ENCODE measurements around the gene MORF4L1. TPM values are rescaled to one million over a fixed set of nuclear protein-coding genes. Genes with fewer than 3 reads are reported as not detected.
A peak's percentile ranks its signal among the peaks of the same experiment; 100 is the strongest.

The MORF4L1 gene
- total RNA-seq, 1 donor from 2014 or later, result 398 TPM

DNA sequence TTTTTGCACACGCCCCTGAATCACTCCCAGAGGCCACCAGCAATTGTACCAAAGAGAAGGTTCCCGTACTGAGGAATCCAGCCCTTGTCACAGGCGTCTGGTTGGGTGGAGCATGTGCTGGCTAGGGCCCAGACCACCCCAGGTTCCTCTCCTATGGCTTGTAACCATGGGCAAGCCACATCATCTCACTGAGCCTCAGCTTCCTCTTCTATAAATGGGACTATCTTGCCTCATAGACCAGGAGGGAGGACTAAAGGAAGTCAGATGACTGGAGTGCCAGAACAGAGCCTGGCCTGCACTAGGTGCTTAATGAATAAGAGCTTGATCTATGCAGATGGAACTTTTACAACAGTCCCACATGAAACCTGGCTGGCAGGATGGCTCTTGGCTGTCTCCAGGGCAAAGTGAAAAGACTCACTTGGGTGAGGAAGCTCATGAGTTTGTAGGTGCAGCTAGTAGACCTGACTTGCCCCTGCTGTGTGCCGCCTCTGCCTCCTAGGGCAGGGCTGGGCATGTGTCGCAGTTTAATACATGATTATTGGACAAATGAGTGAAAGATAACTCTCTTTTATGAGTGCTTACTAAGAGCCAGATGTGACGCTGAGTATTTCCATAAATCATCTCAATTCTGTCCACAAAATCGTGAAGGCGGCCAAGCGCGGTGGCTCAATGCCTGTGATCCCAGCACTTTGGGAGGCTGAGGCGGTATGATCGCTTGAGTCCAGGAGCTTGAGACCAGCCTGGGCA, 42.8 kb downstream of the MORF4L1 start:
- Mint-ChIP-seq H3K27ac (ENCODE audit: unreplicated experiment) (no peak overlapping the region), H3K4me3 (ENCODE audit: unreplicated experiment) (no peak overlapping the region), H3K27me3 (ENCODE audit: low read depth, unreplicated experiment) (no peaks in the 10 kb centered on the region), H3K9me3 (ENCODE audit: unreplicated experiment) (no peaks in the 10 kb centered on the region), H3K36me3 (ENCODE audit: low read depth, unreplicated experiment) (peaks cover 24% of the 10 kb centered on the region), H3K4me1 (ENCODE audit: low read depth, unreplicated experiment) (peaks cover 18% of the 10 kb centered on the region)
- Histone ChIP-seq H3K36me3 (ENCODE audit: insufficient read depth, low read length) (peaks cover 33% of the 10 kb centered on the region), H3K4me1 (ENCODE audit: insufficient read depth, low read length) (no peaks in the 10 kb centered on the region), H2AFZ (ENCODE audit: low read depth, low read length) (no peak overlapping the region), H3K79me2 (ENCODE audit: insufficient read depth, low read length) (peaks cover 20% of the 10 kb centered on the region), H3K4me2 (ENCODE audit: low read length) (no peak overlapping the region), H3K9ac (ENCODE audit: low read length) (no peak overlapping the region), H4K20me1 (ENCODE audit: insufficient read depth, low read length) (peaks cover 67% of the 10 kb centered on the region), H3K4me3 (ENCODE audit: insufficient read depth, low read depth, low read length) (no peak overlapping the region), H3K27me3 (ENCODE audit: insufficient read depth, low read length) (no peaks in the 10 kb centered on the region), H3K27ac (ENCODE audit: low read depth, low read length) (no peak overlapping the region), H3K9me3 (ENCODE audit: insufficient read depth, low read depth, low read length) (no peaks in the 10 kb centered on the region)
- FAIRE-seq, result no peak
- DNase-seq (ENCODE audit: low read depth), result peak; percentile 25
- no peak for TF ChIP-seq EZH2 (IDR thresholded peaks at IDR 0.05; ENCODE audit: insufficient read depth, low read length)
- TF ChIP-seq, protein P1, sequence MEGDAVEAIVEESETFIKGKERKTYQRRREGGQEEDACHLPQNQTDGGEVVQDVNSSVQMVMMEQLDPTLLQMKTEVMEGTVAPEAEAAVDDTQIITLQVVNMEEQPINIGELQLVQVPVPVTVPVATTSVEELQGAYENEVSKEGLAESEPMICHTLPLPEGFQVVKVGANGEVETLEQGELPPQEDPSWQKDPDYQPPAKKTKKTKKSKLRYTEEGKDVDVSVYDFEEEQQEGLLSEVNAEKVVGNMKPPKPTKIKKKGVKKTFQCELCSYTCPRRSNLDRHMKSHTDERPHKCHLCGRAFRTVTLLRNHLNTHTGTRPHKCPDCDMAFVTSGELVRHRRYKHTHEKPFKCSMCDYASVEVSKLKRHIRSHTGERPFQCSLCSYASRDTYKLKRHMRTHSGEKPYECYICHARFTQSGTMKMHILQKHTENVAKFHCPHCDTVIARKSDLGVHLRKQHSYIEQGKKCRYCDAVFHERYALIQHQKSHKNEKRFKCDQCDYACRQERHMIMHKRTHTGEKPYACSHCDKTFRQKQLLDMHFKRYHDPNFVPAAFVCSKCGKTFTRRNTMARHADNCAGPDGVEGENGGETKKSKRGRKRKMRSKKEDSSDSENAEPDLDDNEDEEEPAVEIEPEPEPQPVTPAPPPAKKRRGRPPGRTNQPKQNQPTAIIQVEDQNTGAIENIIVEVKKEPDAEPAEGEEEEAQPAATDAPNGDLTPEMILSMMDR (IDR thresholded peaks at IDR 0.05; ENCODE audit: insufficient read depth, low read depth, low read length), result no peak

DNA sequence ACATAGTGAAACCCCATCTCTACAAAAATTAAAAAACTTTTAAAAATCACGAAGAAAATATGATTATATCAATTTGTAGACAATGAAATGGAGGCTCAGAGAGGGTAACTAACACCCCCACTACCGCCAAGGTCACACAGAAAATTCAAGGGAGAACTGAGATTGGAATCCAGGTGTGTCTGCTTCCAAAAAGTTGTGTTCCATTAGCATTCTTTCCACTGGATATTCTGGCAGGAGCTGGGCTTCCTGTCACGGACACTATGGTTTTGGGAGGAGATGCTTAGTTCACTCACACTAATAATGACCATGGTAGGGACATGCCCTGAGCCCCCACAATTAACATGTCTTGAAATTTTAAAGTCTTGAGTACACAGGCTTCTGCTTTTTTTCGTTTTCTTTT, 43.4 kb downstream of the MORF4L1 start:
- Histone ChIP-seq H3K9me3 (ENCODE audit: insufficient read depth, low read depth, low read length) (no peaks in the 10 kb centered on the region), H4K20me1 (ENCODE audit: insufficient read depth, low read length) (peaks cover 61% of the 10 kb centered on the region), H2AFZ (ENCODE audit: low read depth, low read length) (no peak overlapping the region), H3K36me3 (ENCODE audit: insufficient read depth, low read length) (peaks cover 30% of the 10 kb centered on the region), H3K4me1 (ENCODE audit: insufficient read depth, low read length) (no peaks in the 10 kb centered on the region), H3K79me2 (ENCODE audit: insufficient read depth, low read length) (peaks cover 17% of the 10 kb centered on the region), H3K27me3 (ENCODE audit: insufficient read depth, low read length) (no peaks in the 10 kb centered on the region), H3K27ac (ENCODE audit: low read depth, low read length) (no peak overlapping the region), H3K9ac (ENCODE audit: low read length) (no peak overlapping the region), H3K4me2 (ENCODE audit: low read length) (no peak overlapping the region), H3K4me3 (ENCODE audit: insufficient read depth, low read depth, low read length) (no peak overlapping the region)
- no peak overlapping the region for H3K4me3 Mint-ChIP-seq (ENCODE audit: unreplicated experiment)
- H3K36me3 Mint-ChIP-seq (ENCODE audit: low read depth, unreplicated experiment), result peaks cover 23% of the 10 kb centered on the region
- TF ChIP-seq, protein P1 (IDR thresholded peaks at IDR 0.05; ENCODE audit: insufficient read depth, low read depth, low read length), result no peak
- TF ChIP-seq EZH2 (IDR thresholded peaks at IDR 0.05; ENCODE audit: insufficient read depth, low read length), result no peak
- no peak overlapping the region for H3K27ac Mint-ChIP-seq (ENCODE audit: unreplicated experiment)
- H3K4me1 Mint-ChIP-seq (ENCODE audit: low read depth, unreplicated experiment), result peaks cover 15% of the 10 kb centered on the region
- FAIRE-seq (no peak), DNase-seq (ENCODE audit: low read depth) (no peak)
- H3K27me3 Mint-ChIP-seq (ENCODE audit: low read depth, unreplicated experiment), result no peaks in the 10 kb centered on the region
- no peaks in the 10 kb centered on the region for H3K9me3 Mint-ChIP-seq (ENCODE audit: unreplicated experiment)

DNA sequence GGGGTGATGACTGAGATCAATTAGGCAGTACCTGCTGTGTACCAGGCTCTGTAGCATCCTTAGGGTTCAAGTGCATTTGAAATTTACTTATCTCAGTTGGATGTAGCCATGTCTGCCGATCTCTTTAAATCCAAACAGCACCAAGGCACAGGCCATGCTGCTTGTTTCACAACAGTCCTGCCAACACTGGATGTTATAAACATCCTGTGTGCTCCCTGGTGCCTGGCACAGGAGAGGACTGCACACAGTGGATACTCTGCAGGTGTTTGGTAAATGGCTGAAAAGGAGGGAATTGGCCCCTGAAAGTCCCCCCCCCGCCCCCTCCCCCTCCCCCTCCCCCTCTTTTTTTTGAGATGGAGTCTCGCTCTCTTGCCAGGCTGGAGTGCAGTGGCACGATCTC, 45.2 kb downstream of the MORF4L1 start:
- peaks cover 12% of the 10 kb centered on the region for H3K79me2 ChIP-seq (ENCODE audit: insufficient read depth, low read length)
- H3K36me3 ChIP-seq (ENCODE audit: insufficient read depth, low read length), result peaks cover 32% of the 10 kb centered on the region
- FAIRE-seq (no peak), DNase-seq (ENCODE audit: low read depth) (no peak)
- Mint-ChIP-seq H3K27me3 (ENCODE audit: low read depth, unreplicated experiment) (no peaks in the 10 kb centered on the region), H3K4me1 (ENCODE audit: low read depth, unreplicated experiment) (peaks cover 15% of the 10 kb centered on the region), H3K36me3 (ENCODE audit: low read depth, unreplicated experiment) (peaks cover 24% of the 10 kb centered on the region), H3K9me3 (ENCODE audit: unreplicated experiment) (no peaks in the 10 kb centered on the region), H3K27ac (ENCODE audit: unreplicated experiment) (no peak overlapping the region), H3K4me3 (ENCODE audit: unreplicated experiment) (no peak overlapping the region)
- no peaks in the 10 kb centered on the region for H3K27me3 ChIP-seq (ENCODE audit: insufficient read depth, low read length)
- no peak for TF ChIP-seq EZH2 (IDR thresholded peaks at IDR 0.05; ENCODE audit: insufficient read depth, low read length)
- TF ChIP-seq, protein P1 (IDR thresholded peaks at IDR 0.05; ENCODE audit: insufficient read depth, low read depth, low read length), result no peak
- no peaks in the 10 kb centered on the region for H3K9me3 ChIP-seq (ENCODE audit: insufficient read depth, low read depth, low read length)
- H2AFZ ChIP-seq (ENCODE audit: low read depth, low read length), result no peak overlapping the region
- no peak overlapping the region for H3K4me2 ChIP-seq (ENCODE audit: low read length)
- peaks cover 46% of the 10 kb centered on the region for H4K20me1 ChIP-seq (ENCODE audit: insufficient read depth, low read length)
- H3K27ac ChIP-seq (ENCODE audit: low read depth, low read length), result no peak overlapping the region
- H3K4me1 ChIP-seq (ENCODE audit: insufficient read depth, low read length), result no peaks in the 10 kb centered on the region
- H3K9ac ChIP-seq (ENCODE audit: low read length), result no peak overlapping the region
- H3K4me3 ChIP-seq (ENCODE audit: insufficient read depth, low read depth, low read length), result no peak overlapping the region
